ENCODE data around the gene TOP3B.

TOP3B gene

DNA sequence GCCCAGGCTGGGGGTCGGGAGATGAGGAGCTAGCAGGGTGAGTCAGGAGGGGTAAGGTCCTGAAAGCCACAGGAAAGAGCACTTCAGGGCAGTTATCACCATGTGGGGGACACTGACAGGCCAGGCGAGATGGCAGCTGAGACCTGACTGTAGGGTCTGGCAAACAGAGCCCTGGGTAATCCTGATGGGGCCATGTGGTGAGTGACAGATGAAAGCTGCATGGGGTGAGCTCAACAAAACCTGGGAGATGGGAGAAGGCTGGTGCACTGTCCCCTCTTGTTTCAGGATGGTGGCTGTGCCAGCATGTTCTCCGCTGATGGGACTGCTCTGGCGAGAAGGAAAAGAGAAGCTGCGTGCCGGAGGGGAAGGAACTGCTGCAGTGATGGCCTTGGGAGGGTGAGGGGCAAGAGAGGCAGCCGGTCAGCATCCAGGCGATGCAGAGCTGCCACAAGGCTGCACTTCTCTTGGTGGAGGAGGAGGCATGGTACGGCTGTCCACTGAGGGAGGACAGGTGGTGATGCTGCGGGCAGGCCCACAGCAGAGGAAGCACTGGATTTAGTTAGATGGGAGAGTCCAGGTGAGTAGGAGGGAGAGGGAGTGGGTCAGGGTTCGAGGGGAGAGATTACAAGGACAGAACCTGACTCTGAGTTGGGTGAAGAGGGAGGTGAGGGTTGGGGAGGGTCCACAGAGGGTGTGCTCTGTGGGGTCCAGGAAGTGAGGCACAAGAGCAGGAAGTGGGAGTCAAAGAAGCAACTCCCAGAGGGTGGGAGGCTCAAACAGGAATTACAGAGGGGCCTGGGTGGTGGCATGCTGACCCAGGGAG is 3.8 kb downstream of the TOP3B start:
- DNase-seq (ENCODE audit: low spot score): no peak

DNA sequence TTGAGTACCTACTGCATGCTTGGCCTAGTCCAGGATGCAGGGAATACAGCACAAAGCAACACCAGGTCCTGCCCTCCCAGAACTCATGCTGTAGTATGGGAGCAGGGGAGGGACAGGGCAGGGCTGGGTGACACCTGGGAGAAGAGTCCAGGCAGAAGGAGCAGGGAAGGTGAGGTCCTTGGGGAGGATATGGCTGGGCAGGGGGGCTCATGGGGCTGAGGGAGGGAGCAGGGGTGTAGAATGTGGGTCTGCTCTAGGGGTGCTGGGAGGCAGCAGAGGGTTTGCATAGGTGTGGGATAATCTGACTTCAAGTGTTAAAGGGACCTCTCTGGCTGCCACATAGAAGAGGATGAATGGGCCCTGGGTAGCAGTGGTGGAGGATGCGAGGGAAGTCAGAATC is 4.8 kb downstream of the TOP3B start:
- DNase-seq (ENCODE audit: low spot score): no peak

DNA sequence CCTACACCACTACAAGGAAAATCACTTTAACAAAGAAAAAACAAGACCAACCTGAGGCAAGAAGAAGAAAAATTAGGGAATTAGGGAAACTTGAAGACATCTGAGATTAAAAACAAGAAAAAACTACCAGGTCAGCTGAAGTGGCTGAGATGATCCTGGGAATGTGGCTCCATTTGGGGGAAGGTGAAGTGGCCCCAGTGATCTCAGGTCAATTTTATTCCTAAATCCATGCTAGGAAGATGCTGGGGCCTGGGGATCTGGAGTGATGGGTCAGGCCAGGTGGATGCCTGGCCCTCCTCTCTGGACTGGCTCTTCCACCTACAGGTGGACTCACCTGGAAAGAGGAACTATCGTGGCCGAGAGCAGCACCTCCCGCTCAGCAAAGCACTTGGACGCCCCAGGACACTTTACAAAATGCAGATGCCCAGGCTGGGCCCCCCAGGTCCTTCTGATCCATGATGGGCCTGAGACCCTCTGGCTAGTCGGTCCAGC is 6.7 kb downstream of the TOP3B start:
- DNase-seq (ENCODE audit: low spot score): no peak

DNA sequence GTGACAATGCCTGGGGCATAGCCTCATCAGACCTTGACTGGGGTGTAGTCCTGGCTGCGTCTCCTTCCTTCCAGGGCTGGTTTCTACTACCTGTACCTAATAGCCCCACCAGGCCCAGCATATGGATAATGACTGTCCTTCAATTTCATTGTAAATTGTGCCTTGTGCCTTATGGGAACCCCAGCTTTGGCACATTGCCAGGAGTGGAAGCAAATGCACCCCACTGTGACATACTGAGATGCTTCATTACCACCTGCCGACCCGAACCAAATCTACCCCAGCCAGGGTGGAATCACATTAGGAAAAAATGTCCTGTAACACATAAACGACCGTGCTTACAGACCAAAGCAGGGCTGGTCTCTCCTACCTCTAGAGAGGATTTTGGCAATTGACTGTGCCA is 7.3 kb downstream of the TOP3B start:
- DNase-seq (ENCODE audit: low spot score): no peak

DNA sequence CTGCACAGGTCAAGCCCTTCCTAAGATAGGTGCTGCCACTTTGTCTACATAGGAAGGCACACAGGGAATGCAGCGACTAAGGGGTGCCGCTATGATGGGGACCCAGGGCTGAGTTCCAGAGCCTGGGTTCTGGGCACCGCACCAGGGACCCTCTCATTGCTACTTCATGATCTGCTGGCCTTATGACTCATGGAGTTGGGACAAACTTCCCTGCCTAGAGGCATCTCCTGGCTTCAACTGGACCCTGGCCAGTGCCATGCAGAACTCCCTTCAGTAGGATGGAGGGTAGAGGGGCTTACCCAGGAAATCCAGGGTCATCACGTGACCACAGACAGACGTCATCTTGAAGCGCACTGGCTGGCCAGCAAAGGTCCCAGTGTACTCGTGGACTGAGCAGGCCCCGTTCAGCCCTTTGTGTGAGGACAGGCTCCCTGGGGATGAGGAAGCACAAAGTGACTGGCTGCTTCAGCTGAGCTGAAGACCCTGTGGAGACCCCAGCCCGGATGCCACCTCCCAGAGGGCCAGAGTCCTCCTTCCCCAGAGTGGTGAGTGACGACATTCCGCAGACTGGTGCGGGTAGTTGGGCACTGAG is 8.4 kb downstream of the TOP3B start:
- DNase-seq (ENCODE audit: low spot score): no peak

DNA sequence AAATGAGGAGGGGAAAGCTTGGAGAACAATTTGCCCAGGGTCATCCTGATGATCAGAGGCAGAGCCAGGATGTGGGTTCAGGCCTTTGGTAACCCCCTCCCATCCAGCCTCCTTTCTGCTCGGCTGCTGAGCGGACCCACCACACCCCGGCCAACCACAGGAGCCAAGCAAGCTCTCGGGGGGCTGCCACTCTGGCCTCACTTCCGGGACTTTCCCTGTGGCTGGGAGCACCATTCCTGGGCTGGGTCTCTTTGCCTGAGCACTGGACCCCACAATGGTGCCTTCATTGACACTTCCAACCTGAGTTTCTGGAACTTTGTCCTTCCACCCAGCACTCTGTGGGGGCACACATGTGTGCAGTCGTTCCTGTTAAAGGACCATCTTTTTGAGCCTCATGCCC is 9.8 kb downstream of the TOP3B start:
- no peak for DNase-seq (ENCODE audit: low spot score)

DNA sequence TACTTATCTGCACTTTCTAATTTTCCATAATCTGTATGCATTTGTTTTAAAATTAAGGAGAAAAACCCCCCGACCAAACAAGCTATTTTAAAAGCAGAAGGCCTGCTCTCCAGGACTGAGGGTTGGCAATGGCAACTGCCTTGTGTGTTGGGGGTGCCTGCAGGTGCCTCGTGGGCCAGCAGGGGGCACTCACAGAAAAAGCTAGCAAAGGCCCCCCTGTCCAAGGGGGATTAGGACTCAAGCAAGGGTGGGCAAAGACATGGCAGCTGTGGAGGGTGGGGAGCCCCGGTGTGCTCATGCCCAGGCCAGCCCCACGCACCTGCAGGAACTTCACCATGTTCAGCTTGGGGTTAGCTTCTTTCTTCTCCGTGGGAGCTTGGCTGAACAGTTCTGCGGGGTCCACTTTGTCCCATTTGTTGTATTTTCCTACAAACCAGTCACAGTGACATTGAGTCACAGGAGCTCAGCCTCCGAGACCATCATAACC is 10.3 kb downstream of the TOP3B start:
- peak; percentile 57 for DNase-seq (ENCODE audit: low spot score)

DNA sequence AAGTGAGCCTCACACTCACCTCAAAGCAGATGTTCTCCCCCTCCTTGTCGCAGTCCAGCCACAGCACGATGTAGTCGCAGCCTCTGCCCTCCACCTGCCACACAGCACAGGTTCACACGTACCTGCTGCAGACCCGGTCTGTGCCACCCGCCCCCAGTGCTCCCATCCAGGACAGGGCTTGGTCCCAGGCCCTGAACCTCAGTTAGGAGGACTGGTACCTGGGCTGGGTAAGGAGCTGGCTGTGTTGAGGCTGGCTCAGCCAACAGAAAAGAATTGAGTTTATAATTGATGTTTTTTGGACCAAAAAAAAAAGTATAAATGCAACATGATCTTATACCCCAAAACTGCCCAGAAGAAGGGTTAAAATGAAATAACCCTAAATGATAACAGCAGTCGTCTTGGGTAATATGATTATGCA is 10.7 kb downstream of the TOP3B start:
- no peak for DNase-seq (ENCODE audit: low spot score)

DNA sequence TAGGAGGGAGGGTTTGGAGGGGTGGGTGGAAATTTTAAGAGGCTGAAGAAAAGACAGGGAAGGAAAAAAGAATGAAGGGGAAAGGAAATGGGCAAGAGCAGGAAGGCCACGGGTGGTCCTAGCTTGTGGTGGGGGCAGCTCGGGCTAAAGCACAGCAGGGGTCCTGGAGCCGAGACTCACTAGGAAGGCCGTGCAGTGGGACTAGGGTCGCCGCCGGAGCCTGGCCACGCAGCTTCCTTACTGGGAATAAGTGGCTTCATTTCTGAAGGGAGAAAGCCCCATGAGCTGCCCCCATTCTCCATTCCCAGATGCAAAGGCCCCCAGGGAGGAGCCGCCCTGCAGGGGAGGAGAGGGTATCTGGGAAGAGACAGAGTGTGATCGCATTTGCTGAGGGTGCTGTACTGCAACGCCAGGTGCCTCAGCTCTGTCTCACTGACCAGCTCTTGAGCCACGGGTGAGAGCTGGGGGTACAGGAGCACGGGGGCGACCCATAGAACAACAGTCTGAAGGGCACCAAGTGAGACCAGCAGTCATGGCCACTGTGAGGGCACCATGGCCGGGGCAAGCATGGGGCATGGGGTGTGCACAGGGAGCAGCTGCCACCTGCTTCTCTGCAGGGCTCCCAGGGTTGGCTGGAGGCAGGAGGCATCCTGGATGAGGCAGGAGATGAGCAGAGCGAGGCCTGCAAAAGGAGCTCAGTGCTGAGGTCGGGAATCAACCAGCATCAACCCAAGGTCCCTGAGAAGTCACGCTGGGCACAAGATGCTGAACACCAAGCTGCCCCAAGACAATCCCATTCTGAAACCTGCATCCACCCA is 11.6 kb downstream of the TOP3B start:
- no peak for DNase-seq (ENCODE audit: low spot score)

DNA sequence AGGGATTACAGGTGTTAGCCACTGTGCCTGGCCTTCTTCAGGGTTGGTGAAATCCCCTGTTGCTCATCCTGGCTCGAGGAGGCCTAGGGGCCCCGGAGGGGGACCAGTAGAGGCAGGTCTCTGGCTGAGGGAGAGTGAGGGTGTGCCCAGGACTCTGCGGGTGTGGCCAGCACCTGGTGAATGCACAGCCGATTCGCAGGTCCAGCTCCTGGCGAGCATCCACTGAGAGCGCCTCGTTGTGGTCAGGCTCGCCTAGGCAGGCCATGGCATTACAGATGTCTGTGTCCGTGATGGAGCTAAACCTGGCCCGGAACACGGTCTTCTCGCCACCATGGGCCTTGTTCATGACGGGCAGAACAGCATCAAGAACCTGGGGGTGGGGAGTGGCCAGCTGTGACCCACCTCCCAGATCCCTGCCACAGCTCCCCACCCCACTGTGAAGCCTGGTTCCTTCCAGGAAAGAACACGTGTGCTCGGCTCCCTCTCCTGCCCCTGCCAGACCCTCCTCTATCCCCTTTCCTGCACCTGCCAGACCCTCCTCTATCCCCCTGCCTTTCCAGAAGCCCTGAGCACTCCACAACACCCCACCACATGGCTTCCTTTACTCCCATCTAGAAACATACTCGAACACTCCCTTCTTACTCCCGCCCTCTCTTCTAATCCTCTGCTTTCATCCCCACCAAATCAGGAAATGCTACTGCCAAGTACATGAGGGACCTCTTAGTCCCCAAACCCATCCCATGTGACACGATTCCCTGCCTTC is 12.4 kb downstream of the TOP3B start:
- DNase-seq (ENCODE audit: low spot score): no peak

DNA sequence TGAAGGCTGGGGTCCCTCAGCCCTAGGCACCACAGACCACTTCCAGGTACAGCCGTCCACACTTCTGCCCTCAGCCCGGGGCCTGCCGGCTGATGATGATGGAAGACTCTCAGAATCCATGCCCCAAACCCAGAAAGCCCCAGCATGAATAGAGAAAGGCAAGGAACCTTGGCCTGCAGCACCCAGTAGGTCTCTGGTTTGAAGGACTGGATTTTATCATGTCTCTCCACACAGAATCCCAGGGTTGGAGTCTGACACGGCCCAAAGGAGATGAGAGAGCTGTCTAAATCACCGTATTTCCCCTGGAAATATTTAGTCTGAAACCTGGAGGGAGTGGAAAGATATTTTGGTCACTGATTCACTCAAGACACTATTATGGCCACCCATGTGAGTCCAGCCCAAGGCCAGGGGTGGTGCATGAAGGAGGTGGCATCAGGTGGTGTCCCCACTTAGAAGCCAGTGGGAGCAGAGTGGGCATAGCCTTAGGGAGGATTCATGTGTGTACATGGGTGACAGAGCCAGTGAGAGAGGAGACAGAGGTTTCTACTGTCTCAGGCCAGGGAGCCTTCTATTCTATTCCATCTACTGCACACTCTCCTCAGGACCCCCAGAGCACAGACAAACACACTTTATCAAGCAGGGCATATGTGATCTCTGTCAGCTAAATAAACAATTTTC is 14.0 kb downstream of the TOP3B start:
- no peak for DNase-seq (ENCODE audit: low spot score)

DNA sequence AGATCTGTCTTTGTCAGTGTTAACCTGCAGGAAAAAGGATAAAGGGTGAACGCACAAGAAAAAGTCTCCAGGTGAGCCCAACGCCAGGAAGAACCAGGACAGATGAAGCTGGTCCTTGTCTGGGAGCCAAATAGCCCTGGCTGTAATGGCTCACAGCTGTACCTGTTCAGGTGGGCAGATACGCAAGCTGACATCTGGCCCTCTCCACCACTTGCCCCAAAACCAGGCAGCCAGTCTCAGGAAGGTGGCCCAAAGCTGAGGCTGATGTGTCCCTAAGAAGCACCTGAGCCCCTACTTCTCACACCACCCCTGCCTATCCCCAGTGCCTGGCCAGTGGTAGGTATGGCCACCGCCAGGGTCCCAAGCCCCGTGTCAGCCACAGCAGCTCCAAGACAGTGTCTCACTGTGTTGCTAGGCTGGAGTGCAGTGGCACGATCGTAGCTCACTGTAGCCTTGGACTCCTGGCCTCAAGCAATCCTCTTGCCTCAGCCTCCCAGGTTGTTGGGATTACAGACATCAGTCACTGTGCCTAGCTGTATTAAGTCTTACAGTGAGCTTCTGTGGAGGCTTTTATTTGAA is 14.8 kb downstream of the TOP3B start:
- no peak for DNase-seq (ENCODE audit: low spot score)

DNA sequence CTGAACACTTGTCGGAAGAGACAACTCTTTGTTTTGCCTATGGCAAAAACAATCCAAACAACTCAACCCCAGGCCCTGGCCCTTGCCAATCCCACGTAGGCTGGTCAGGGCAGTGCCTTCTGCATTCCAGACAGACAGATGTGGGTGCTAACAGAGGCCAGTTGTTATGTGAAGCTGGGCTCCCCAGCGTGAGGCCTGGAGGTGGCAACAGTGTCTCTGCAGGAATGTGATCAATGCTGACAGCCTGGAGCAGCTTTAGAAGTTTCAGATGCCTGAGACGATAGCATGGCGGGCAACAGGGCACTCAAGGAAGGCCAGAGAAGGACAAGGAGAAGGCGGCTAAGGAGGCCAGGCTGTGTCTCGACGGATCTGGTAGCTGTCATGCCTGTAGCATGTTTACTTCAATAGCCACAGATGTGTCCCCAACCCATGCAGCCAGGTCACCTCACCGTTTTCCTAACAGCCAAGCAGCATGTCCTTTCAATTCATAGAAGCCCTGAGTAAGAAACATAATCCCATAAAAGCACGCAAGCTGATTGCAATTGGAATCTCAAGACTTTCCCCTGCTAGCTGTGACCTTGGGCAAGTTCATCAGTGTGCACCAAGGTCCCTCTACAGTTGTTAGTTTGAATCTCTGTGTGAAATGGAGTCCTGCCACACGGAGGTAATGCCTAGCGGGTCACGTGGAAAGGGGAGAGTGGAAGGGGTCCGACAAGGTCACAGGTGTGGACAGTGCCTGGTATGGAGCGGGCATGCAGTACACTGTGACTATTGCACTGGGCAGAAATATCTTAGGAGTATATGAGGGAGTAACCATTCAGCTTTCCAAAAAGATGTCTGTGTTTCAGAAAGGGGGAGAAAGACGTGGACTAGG is 15.7 kb downstream of the TOP3B start:
- no peak for DNase-seq (ENCODE audit: low spot score)

DNA sequence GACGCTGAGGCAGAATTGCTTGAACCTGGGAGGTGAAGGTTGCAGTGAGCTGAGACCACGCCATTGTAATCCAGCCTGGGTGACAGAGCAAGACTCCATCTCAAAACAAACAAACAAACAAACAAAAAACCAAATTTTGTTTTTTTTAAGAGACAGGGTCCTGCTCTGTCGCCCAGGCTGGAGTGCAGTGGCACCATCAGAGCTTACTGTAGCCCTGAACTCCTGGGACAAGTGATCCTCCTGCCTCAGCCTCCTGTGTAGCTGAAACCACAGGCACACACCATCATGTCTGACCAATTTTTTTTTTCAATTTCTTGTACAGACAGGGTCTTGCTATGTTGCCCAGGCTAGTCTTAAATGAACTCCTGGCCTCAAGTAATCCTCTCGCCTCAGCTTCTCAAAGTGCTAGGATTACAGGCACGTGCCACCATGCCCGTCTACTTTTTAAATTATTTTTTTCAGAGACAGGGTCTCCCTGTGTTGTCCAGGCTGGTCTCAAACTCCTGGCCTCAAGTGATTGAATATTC is 16.8 kb downstream of the TOP3B start:
- no peak for DNase-seq (ENCODE audit: low spot score)

DNA sequence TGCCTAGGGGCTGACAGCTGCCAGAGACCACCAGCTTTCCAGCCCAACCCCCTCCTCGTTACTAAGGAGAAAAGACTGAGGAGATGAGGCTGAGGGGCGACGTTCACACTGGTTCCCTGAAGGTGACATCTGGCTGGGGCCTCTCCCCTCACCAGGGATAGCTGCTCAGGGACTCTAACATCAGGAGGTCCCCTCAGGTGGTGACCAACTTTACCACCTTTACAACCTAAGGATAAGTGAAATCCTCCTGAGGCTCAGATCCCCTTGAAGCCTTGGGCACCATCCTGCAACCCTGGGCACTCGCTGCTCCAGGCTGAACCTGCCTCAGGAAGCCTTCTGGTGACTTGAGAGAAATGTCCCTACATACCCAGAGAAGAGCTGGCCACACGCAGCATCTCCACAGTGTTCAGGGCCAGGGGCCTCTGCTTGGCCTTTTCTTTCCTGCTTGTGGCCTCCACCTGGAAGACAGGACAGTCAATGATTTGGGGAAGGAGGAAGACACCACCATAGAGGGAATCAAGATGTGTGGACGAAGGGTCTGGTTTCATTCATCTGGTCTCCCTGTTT is 17.6 kb downstream of the TOP3B start:
- no peak for DNase-seq (ENCODE audit: low spot score)

DNA sequence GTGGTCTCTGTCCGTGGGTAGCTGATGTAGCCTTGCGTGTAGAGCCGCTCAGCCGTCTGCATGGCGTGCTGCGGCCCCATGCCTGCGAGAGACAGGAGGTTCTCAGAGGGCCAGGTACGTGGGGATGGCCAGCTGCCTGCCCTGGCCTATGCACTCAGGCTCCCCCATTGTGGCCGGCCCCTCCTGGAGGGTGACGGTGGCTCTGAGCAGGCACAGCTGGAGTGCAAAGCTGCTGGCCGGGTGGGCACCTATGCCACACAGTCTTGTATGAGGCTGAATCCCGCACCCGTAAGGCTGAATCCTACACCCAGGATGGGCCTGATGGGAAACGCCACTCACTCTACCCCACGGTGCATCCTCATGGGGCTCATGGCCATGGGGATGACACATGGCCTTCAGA is 18.4 kb downstream of the TOP3B start:
- no peak for DNase-seq (ENCODE audit: low spot score)

DNA sequence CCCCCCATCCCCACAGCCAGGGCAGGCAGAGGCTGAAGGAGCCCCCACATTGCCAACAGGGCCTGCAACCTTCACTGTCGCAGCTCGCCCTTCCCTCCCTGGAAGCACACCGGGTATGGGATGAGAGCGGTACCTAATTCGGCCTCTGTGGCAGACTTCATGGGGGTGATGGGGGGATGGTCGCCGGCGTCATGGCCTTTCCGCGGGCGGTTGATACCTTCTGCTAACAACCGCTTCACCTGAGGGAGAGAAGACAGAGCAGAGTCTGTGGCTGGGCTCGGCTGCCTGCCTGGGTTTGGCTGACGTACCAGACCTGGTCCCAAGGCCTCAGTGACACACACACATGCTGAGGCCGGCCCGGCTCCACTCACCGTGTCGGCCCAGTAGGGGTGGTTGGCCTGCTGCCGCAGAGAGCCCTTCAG is 18.8 kb downstream of the TOP3B start:
- no peak for DNase-seq (ENCODE audit: low spot score)

DNA sequence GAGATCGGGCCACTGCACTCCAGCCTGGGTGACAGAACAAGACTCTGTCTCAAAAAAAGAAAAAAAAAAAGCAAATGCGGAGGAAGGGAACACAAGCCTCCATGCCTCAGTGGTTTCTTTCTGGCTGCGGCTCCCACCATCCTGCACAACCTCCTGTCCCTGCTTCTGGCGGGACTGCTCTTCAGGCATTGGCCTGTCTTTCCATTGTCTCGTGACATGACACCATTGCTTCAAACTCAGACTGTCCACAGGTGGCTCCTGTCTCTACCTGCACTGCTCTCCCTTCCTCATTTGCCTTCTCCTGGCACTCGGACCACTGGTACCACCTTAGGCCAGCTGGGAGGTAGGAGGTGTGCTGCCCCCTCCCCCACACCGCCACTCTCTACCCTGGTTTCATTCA is 19.3 kb downstream of the TOP3B start:
- no peak for DNase-seq (ENCODE audit: low spot score)

DNA sequence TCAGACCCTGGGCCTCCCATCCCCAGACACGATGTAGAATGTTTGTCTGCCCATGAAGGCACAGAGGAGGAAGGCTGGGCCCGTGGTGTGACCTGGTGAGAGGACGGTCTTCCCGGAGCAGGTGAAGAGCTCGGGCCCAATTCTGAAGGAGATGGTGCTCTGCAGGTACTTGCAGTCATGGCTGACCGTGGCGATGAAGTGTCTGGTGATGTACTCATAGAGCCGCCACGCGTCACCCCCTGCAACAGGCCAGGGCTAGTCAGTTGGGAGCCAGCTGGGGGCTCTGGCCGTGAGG is 20.0 kb downstream of the TOP3B start:
- no peak for DNase-seq (ENCODE audit: low spot score)

Data from hematopoietic multipotent progenitor cell treated with erythropoietin and hydrocortisone succinate and interleukin-3 and kit ligand, for 15 days (in vitro differentiated cells).